GM12874 (cell line): ENCODE results near the gene BACH1.

Experiments
- TF ChIP-seq, protein P1 (sequence below): IDR thresholded peaks from 2 replicates; pipeline ENCODE4 v1.5.1; 2011; ENCODE audit warnings: low read depth, mild to moderate bottlenecking, control low read depth, low read length, moderate library complexity; ENCODE audit not compliant: insufficient read depth

BACH1 gene

DNA sequence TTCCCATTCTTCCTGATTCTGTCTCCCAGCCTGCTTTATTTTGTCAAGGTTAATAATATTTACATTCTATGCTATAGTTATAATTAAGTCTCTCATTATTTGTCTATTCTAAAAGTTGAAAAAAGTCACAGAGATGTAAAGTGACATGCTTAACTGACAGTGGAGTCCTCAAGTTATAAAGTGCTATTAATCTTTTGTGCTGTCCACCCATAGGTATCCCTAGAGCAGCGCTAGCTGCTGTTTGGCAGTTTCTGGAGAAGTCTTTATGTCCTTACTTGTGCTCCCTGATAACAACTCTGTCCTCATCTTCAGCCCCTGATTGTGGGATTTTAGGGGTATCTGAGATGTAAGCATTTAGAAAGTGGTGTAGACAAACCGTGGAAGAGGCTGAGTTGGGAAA is 13.1 kb downstream of the BACH1 start:
- TF ChIP-seq, protein P1, sequence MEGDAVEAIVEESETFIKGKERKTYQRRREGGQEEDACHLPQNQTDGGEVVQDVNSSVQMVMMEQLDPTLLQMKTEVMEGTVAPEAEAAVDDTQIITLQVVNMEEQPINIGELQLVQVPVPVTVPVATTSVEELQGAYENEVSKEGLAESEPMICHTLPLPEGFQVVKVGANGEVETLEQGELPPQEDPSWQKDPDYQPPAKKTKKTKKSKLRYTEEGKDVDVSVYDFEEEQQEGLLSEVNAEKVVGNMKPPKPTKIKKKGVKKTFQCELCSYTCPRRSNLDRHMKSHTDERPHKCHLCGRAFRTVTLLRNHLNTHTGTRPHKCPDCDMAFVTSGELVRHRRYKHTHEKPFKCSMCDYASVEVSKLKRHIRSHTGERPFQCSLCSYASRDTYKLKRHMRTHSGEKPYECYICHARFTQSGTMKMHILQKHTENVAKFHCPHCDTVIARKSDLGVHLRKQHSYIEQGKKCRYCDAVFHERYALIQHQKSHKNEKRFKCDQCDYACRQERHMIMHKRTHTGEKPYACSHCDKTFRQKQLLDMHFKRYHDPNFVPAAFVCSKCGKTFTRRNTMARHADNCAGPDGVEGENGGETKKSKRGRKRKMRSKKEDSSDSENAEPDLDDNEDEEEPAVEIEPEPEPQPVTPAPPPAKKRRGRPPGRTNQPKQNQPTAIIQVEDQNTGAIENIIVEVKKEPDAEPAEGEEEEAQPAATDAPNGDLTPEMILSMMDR = no peak

DNA sequence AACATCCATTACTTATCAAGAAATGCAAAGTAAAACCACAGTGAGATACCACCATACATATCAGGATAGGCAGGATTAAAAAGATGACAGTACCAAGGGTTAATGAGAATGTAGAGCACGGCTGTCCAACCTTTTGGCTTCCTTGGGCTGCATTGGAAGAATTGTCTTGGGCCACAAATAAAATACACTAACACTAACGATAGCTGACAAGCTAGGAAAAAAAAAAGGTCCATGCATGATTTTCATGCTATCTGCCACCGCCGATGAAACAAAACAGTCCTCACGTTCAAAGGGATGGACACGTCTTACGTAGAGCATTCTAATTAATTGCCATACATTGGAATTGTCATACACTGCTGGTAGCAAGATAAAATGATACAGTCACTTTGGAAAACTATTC is 14.3 kb downstream of the BACH1 start:
- TF ChIP-seq, protein P1 = no peak

DNA sequence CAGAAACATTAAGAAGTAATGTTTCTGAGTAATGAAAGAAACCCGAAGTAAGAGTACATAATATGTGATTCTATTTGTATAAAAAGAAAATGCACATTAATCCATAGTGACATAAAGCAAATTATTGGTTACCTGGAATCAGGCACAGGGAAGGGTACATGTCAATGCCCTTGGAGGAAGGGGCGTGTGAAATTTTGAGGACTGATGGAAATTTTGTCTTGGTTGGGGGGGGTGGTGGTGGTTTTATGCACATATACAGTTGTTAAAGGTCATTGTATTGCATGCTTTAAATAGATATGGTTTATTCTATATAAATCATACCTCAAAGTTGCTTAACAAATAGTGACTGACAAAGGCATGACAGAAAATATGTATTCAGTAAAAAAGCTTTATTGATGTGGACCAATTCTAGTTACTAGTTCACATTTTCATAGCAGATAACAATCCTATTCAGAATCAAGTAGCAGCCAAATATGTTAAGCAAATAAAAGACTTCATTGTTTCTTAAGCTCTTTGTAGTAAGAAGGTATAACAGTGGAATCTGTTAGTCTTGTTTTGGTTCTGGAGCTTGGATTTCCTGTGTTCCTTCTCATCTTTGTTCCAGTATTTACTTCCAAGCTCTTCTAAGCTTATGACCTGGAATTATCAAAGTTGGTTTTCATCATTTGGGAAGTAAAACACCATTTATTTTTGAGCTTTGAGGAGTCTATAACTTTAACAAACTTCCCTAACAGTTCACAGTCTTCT is 15.1 kb downstream of the BACH1 start:
- TF ChIP-seq, protein P1 = no peak

DNA sequence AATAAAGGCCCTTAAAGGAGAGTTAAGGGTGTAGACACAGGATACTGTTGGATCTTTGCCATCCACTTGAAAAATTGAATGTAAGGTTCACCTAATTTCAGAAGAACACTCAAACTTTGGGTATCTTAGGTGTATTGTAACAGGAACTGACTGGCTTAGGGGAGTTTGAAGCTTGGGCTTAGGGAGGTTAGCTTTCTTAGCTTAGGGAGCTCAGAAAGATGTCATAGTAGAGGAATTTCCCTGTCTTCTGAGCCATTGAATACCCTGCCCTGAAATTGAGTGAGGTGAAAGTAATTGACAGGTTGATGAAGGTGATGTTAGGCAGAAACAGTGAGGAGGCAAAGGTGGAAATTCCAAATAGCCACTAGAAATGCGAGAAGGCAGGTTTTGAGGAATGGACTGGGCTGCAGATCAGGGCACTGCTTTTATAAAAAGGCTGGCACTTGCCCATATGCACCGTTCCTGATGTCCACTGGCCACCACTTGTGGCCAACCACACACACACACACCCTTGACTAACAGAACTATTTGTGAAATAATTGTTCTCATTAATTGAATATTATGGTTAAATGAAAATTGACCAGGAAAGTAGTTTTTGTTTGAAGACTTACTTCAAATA is 16.5 kb downstream of the BACH1 start:
- TF ChIP-seq, protein P1 = no peak

DNA sequence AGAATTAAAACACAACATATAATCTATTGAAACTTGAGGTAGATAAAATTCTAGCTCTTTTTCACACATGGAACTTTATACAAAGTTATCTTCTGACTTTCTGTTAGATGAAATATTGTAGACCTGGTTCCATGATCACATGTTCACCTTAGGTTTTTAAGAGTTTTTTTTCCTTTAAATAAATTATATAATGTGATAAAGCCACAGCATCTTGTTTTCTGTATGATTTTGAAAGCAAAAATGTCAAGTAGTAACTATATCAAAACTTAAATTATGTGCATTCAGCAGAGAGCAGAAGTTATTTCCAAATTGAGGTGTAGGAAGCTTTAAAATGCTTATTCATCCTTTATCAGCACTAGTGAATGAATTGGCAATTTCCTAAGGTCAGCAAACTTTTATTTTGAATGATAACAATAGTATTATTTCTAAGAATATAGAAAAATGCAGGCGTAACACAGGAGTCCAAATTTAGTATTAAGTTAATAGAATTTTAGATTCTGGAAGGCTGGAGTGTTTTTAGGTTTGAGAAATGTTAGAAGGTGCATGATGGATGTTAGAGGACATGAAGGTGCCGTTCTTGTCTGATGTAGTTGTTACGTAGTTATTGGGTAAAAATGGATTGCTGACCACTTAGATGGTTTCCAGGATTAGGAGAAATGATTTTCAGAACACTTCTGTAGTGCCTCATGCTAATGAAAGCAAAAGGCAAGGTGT is 17.5 kb downstream of the BACH1 start:
- TF ChIP-seq, protein P1 = no peak

DNA sequence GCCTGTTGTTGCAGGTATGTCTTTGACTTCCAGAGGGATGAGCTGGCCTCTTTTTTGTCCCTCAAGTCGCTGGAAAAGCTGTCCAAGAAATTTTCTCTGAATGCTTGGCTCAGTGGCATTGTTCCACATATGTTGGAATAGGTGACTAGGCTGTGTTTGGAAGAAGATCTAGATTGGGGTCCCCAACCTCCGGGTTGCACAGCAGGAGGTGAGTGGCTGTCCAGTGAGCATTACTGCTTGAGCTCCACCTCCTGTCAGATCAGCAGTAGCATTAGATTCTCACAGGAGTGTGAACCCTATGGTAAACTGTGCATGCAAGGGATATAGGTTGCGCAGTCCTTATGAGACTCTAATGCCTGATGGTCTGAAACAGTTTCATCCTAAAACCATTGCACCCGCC is 18.1 kb downstream of the BACH1 start:
- TF ChIP-seq, protein P1 = no peak

DNA sequence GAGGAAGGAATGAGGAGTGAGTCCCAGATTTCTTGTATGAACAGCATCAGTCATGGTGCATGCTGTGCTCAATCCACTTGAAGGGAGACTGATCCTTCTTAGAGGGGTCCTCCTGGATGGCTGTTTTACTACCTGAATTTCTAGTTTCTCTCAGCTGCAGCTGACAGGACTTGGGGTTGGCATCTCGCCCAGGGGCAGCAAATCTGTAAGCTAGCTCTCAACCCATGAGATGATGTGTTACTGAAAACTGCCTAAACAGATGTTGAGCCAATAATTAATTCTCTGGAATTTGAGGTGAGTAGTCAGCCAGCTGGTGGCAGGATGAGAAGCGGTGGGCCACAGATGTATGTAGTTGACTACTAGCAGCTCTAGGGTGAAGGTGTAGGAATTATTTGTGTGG is 19.6 kb downstream of the BACH1 start:
- TF ChIP-seq, protein P1 = no peak
